Liver (tissue), 3 donors: ENCODE measurements around the gene LMBRD1.

ENCODE experiments used
- ATF3 ChIP-seq: IDR thresholded peaks from 2 replicates; pipeline ENCODE4 v1.6.1; 2016; ENCODE audit warnings: antibody characterized with exemption
- EGR1 ChIP-seq, 2 donors: IDR thresholded peaks; 2 replicates each; pipeline ENCODE4 v1.6.1; 2016 to 2018; ENCODE audit warnings: antibody characterized with exemption in 2 of 2, low read depth in 2 of 2
- FOXA1 ChIP-seq: IDR thresholded peaks from 2 replicates; pipeline ENCODE4 v1.6.1; 2016; ENCODE audit warnings: antibody characterized with exemption
- FOXA2 ChIP-seq: IDR thresholded peaks from 2 replicates; pipeline ENCODE4 v1.6.1; 2016; ENCODE audit warnings: antibody characterized with exemption
- GABPA ChIP-seq, 2 donors: IDR thresholded peaks in 1 of 2; conservative IDR thresholded peaks in 1 of 2; 2 replicates each; pipeline ENCODE4 v1.6.1; 2016; ENCODE audit warnings: antibody characterized with exemption in 2 of 2, mild to moderate bottlenecking in 1 of 2, moderate library complexity in 1 of 2
- HNF4G ChIP-seq: IDR thresholded peaks from 2 replicates; pipeline ENCODE4 v1.6.1; 2016; ENCODE audit warnings: antibody characterized with exemption
- JUND ChIP-seq, 2 donors: IDR thresholded peaks; 2 replicates each; pipeline ENCODE4 v1.6.1; 2016; ENCODE audit warnings: antibody characterized with exemption in 2 of 2
- RAD21 ChIP-seq, 2 donors: IDR thresholded peaks; 2 replicates each; pipeline ENCODE4 v1.6.1; 2016; ENCODE audit warnings: antibody characterized with exemption in 2 of 2, mild to moderate bottlenecking in 2 of 2
- REST ChIP-seq: IDR thresholded peaks from 2 replicates; pipeline ENCODE4 v1.6.1; 2016; ENCODE audit warnings: antibody characterized with exemption, mild to moderate bottlenecking
- SP1 ChIP-seq: IDR thresholded peaks from 2 replicates; pipeline ENCODE4 v1.6.1; 2018; ENCODE audit warnings: antibody characterized with exemption, mild to moderate bottlenecking
- YY1 ChIP-seq: IDR thresholded peaks from 2 replicates; pipeline ENCODE4 v1.6.1; 2016; ENCODE audit warnings: antibody characterized with exemption, mild to moderate bottlenecking
- TF ChIP-seq, protein P1 (sequence below): fragments of 150-350 bp; IDR thresholded peaks from 2 replicates; pipeline ENCODE4 v1.5.1; 2017; ENCODE audit warnings: improper control_type of control experiment, low read depth, low read length; ENCODE audit not compliant: missing input control
- TF ChIP-seq, protein P2 (sequence below): IDR thresholded peaks from 2 replicates; pipeline ENCODE4 v1.6.1; 2016; ENCODE audit warnings: antibody characterized with exemption
- donor health status: healthy.
- donor health status: healthy.

DNA sequence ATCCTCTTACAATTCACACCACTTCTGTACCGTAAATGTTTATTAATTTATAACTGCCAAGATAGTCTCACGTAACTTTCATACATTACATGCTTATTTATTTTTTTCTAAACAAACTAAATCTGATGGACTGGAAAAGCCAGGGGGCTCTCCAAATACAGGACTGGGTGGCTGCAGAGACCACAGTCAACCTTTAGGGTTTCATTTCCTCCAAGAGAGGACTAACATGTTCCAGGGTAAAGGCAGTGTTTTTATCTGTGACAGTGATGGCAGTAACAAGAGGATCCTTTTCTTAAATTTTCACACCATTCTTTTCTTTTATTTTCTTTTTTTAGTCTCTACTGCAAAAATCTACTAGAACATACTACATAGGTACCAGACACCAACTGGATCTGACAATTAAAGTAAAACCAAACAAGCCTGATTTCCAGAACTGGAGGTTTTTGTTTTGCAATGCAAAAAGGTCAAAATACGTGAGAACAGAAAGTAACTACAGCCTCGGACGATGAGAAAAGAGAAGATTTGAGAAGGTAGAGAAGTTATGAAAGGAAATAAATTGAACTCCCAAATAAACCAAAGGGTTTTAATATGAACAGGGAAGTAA, 1.2 kb downstream of the LMBRD1 start:
- no peak for TF ChIP-seq JUND (IDR thresholded peaks at IDR 0.05)
- TF ChIP-seq ATF3, result no peak
- no peak for TF ChIP-seq REST
- TF ChIP-seq, protein P1, sequence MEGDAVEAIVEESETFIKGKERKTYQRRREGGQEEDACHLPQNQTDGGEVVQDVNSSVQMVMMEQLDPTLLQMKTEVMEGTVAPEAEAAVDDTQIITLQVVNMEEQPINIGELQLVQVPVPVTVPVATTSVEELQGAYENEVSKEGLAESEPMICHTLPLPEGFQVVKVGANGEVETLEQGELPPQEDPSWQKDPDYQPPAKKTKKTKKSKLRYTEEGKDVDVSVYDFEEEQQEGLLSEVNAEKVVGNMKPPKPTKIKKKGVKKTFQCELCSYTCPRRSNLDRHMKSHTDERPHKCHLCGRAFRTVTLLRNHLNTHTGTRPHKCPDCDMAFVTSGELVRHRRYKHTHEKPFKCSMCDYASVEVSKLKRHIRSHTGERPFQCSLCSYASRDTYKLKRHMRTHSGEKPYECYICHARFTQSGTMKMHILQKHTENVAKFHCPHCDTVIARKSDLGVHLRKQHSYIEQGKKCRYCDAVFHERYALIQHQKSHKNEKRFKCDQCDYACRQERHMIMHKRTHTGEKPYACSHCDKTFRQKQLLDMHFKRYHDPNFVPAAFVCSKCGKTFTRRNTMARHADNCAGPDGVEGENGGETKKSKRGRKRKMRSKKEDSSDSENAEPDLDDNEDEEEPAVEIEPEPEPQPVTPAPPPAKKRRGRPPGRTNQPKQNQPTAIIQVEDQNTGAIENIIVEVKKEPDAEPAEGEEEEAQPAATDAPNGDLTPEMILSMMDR, result peak; percentile 14
- TF ChIP-seq FOXA1, result no peak
- TF ChIP-seq RAD21 (IDR thresholded peaks at IDR 0.05), result peak in 1 of 2 donors; percentile 10
- TF ChIP-seq, protein P2, sequence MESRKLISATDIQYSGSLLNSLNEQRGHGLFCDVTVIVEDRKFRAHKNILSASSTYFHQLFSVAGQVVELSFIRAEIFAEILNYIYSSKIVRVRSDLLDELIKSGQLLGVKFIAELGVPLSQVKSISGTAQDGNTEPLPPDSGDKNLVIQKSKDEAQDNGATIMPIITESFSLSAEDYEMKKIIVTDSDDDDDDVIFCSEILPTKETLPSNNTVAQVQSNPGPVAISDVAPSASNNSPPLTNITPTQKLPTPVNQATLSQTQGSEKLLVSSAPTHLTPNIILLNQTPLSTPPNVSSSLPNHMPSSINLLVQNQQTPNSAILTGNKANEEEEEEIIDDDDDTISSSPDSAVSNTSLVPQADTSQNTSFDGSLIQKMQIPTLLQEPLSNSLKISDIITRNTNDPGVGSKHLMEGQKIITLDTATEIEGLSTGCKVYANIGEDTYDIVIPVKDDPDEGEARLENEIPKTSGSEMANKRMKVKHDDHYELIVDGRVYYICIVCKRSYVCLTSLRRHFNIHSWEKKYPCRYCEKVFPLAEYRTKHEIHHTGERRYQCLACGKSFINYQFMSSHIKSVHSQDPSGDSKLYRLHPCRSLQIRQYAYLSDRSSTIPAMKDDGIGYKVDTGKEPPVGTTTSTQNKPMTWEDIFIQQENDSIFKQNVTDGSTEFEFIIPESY, result no peak
- peak; percentile 26 for TF ChIP-seq YY1
- no peak for TF ChIP-seq GABPA (IDR thresholded peaks at IDR 0.05 in 1 of 2, conservative IDR thresholded peaks at IDR 0.05 in 1 of 2)
- peak; percentile 34 for TF ChIP-seq HNF4G
- no peak for TF ChIP-seq FOXA2
- TF ChIP-seq EGR1 (IDR thresholded peaks at IDR 0.05; ENCODE audit: low read depth in 2 of 2), result no peak
- TF ChIP-seq SP1, result no peak
